Spleen (tissue), 7 donors: ENCODE measurements around the gene TRIM63.

ENCODE experiments used
- POLR2AphosphoS5 ChIP-seq, 3 donors: sonication (generic); formaldehyde crosslinking; IDR thresholded peaks; one replicate each; pipeline ENCODE4 v1.5.1; 2017; ENCODE audit warnings: antibody characterized with exemption in 3 of 3
- TF ChIP-seq, protein P1 (sequence below), 11 experiments: fragments of 200-600 bp in 7 of 11; fragments of 450-650 bp in 4 of 11; sonication (generic) in 4 of 11; IDR thresholded peaks in 8 of 11; conservative IDR thresholded peaks in 3 of 11; 1 replicate in 7 of 11; 2 replicates in 4 of 11; pipeline versions ENCODE4 v1.4.0 to v1.8.0; 2016 to 2021; ENCODE audit warnings: antibody characterized with exemption in 11 of 11, inconsistent platforms in 4 of 11, mild to moderate bottlenecking in 1 of 11
- donor health status: DM: no; HTN: no; CAD: no; lungs with moderate emphysema.
- donor health status: DM: no; HTN: no; CAD: no.
- donor health status: DM: no; HTN: no; CAD: no.

DNA sequence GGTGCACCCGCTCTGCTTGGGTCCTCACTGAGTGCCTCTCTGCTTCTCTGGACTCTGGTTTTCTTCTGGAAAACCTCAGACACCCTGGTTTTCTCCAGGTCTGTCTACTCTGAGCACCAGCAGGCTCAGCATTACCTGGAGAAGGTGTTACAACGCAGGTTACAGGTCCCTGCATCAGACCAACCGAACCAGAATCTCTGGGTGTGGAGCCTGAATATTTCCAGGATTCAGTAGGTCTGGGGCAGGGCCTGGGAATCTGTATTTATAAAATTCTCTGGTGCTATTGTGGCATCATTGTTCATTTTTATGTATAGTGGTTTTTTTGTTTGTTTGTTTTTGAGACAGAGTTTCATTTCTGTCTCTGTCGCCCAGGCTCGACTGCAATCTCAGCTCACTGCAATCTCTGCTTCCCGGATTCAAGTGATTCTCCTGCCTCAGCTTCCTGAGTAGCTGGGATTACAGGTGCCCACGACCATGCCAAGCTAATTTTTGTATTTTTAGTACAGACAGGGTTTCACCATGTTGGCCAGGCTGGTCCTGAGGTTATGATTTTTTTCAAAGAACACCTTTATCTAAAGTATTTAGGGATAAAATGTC, 20.1 kb downstream of the TRIM63 start:
- no peak for TF ChIP-seq POLR2AphosphoS5 (IDR thresholded peaks at IDR 0.05)
- TF ChIP-seq, protein P1, sequence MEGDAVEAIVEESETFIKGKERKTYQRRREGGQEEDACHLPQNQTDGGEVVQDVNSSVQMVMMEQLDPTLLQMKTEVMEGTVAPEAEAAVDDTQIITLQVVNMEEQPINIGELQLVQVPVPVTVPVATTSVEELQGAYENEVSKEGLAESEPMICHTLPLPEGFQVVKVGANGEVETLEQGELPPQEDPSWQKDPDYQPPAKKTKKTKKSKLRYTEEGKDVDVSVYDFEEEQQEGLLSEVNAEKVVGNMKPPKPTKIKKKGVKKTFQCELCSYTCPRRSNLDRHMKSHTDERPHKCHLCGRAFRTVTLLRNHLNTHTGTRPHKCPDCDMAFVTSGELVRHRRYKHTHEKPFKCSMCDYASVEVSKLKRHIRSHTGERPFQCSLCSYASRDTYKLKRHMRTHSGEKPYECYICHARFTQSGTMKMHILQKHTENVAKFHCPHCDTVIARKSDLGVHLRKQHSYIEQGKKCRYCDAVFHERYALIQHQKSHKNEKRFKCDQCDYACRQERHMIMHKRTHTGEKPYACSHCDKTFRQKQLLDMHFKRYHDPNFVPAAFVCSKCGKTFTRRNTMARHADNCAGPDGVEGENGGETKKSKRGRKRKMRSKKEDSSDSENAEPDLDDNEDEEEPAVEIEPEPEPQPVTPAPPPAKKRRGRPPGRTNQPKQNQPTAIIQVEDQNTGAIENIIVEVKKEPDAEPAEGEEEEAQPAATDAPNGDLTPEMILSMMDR (IDR thresholded peaks at IDR 0.05 in 8 of 11, conservative IDR thresholded peaks at IDR 0.05 in 3 of 11), result no peak
